GM12891 (cell line): Measurements from ENCODE around the gene GAB1.

ENCODE experiments used
- PAX5 ChIP-seq: IDR thresholded peaks from 2 replicates; pipeline ENCODE4 v1.6.1; 2011; ENCODE audit warnings: low read length, moderate library complexity, mild to moderate bottlenecking; ENCODE audit not compliant: insufficient read depth, severe bottlenecking
- POLR2A ChIP-seq: IDR thresholded peaks from 2 replicates; pipeline ENCODE4 v1.6.1; 2011; ENCODE audit warnings: low read depth, low read length, control low read depth
- POLR2AphosphoS5 ChIP-seq: IDR thresholded peaks from 2 replicates; pipeline ENCODE4 v1.6.1; 2011; ENCODE audit warnings: low read depth, low read length, control low read depth
- POU2F2 ChIP-seq: IDR thresholded peaks from 2 replicates; pipeline ENCODE4 v1.6.1; 2011; ENCODE audit warnings: low read depth, mild to moderate bottlenecking, control low read depth, low read length, moderate library complexity
- SPI1 ChIP-seq: IDR thresholded peaks from 2 replicates; pipeline ENCODE4 v1.6.1; 2011; ENCODE audit warnings: low read depth, low read length, control low read depth
- TAF1 ChIP-seq: IDR thresholded peaks from 2 replicates; pipeline ENCODE4 v1.6.1; 2011; ENCODE audit warnings: low read depth, low read length, control low read depth

- TF ChIP-seq TAF1 (no peak), POLR2A (no peak), POLR2AphosphoS5 (no peak), POU2F2 (no peak), PAX5 (no peak), SPI1 (no peak)
These were observed 61.2 kb downstream of the GAB1 start for GRCh38 chr4:143397887-143398286.
